Endothelial cell of umbilical vein (primary cell): ENCODE results near the gene SLC15A3. TPM values are rescaled to one million over a fixed set of nuclear protein-coding genes. Genes with fewer than 3 reads are reported as not detected.

Source experiments
- BruUV-seq: library from RNA; stranded (reverse); fragments of 400-500 nt; replicated peaks from 2 replicates; lab custom pipeline; 2021; lab: Mats Ljungman, UMichigan
- CTCF ChIA-PET: fragments of 300-600, 350-600 bp; sonication (Branson Sonifier 250); formaldehyde crosslinking; loops from one replicate; lab custom pipeline; 2021; ENCODE audit warnings: antibody characterized with exemption, inconsistent platforms; lab: Charles Lee
- POLR2A ChIA-PET: fragments of 300-600, 350-600 bp; sonication (Branson Sonifier 250); formaldehyde crosslinking; loops from one replicate; lab custom pipeline; 2021; ENCODE audit warnings: antibody characterized with exemption, inconsistent platforms; lab: Charles Lee
- DNase-seq: peaks from one replicate; pipeline ENCODE4 v3.0.0-alpha.2; 2011; ENCODE audit warnings: low read depth, low spot score
- FAIRE-seq: peaks from 2 replicates; lab custom pipeline; 2011; peaks lifted over from hg19 to GRCh38; lab: Jason Lieb, UNC
- H2AFZ ChIP-seq: 2 replicates; pipeline ENCODE4 v1.6.0; 2012; ENCODE audit warnings: low read depth, low read length, control low read depth, inconsistent platforms
- H3K27ac ChIP-seq: 2 replicates; pipeline ENCODE4 v1.5.1; 2011; ENCODE audit warnings: low read depth, mild to moderate bottlenecking, control low read depth, low read length, moderate library complexity; ENCODE audit not compliant: insufficient read depth
- H3K27me3 ChIP-seq, 2 experiments: 2 replicates each; pipeline versions ENCODE4 v1.6.0 to v1.6.1; 2011; ENCODE audit warnings: low read length in 2 of 2, mixed read lengths in 1 of 2; ENCODE audit not compliant: control insufficient read depth in 2 of 2, insufficient read depth in 2 of 2
- H3K36me3 ChIP-seq, 2 experiments: 2 replicates in 1 of 2; 3 replicates in 1 of 2; pipeline ENCODE4 v1.5.1; 2011; ENCODE audit warnings: low read length in 2 of 2, mild to moderate bottlenecking in 1 of 2, moderate library complexity in 1 of 2; ENCODE audit not compliant: control insufficient read depth in 2 of 2, insufficient read depth in 2 of 2; ENCODE audit errors: extremely low read depth in 1 of 2
- H3K4me1 ChIP-seq: 3 replicates; pipeline ENCODE4 v1.5.1; 2011; ENCODE audit warnings: mild to moderate bottlenecking, low read length; ENCODE audit not compliant: control insufficient read depth, insufficient read depth; ENCODE audit errors: extremely low read depth
- H3K4me2 ChIP-seq: 2 replicates; pipeline ENCODE4 v1.6.1; 2011; ENCODE audit warnings: low read length, control low read depth, mixed read lengths; ENCODE audit not compliant: insufficient read depth
- H3K4me3 ChIP-seq, 3 experiments: fragments of 200-600 bp in 1 of 3; sonication (generic), shearing (Covaris generic) in 1 of 3; replicated peaks in 1 of 3; 2 replicates each; pipeline ENCODE4 v1.5.1; 2011 to 2016; ENCODE audit warnings: control low read depth in 3 of 3, low read length in 3 of 3, mild to moderate bottlenecking in 2 of 3, inconsistent platforms in 1 of 3, low read depth in 1 of 3, moderate library complexity in 1 of 3; ENCODE audit not compliant: insufficient read depth in 1 of 3
- H3K79me2 ChIP-seq: 2 replicates; pipeline ENCODE4 v1.6.0; 2012; ENCODE audit warnings: low read length, inconsistent platforms; ENCODE audit not compliant: control insufficient read depth, insufficient read depth
- H3K9ac ChIP-seq: replicated peaks from 2 replicates; pipeline ENCODE3; 2011; ENCODE audit warnings: low read length, control low read depth; ENCODE audit not compliant: insufficient read depth; ENCODE audit errors: extremely low read depth
- H3K9me1 ChIP-seq: replicated peaks from 3 replicates; pipeline ENCODE4 v1.6.0; 2011; ENCODE audit warnings: mild to moderate bottlenecking, low read length; ENCODE audit not compliant: control insufficient read depth, insufficient read depth; ENCODE audit errors: extremely low read depth
- H3K9me3 ChIP-seq: replicated peaks from 2 replicates; pipeline ENCODE4 v1.5.1; 2012; ENCODE audit warnings: low read length, inconsistent platforms; ENCODE audit not compliant: control insufficient read depth, insufficient read depth
- H4K20me1 ChIP-seq: replicated peaks from 2 replicates; pipeline ENCODE3; 2011; ENCODE audit warnings: mild to moderate bottlenecking, low read length; ENCODE audit not compliant: control insufficient read depth, insufficient read depth; ENCODE audit errors: extremely low read depth
- CTCF ChIP-seq, 2 donors: IDR thresholded peaks; 1 replicate in 1 of 2; 2 replicates in 1 of 2; pipeline ENCODE4 v1.5.1; 2011; ENCODE audit warnings: low read length in 2 of 2, mild to moderate bottlenecking in 2 of 2, moderate library complexity in 2 of 2, control low read depth in 1 of 2, inconsistent platforms in 1 of 2, low read depth in 1 of 2; ENCODE audit not compliant: insufficient read depth in 1 of 2; ENCODE audit errors: extremely low read depth in 1 of 2
- EZH2 ChIP-seq: IDR thresholded peaks from 2 replicates; pipeline ENCODE4 v1.6.1; 2012; ENCODE audit warnings: borderline replicate concordance, low read depth, mild to moderate bottlenecking, moderate library complexity, low read length, inconsistent platforms; ENCODE audit not compliant: severe bottlenecking
- FOS ChIP-seq: IDR thresholded peaks from 2 replicates; pipeline ENCODE4 v1.6.1; 2011; ENCODE audit warnings: mild to moderate bottlenecking, low read length, moderate library complexity, borderline replicate concordance; ENCODE audit not compliant: insufficient read depth
- GATA2 ChIP-seq: IDR thresholded peaks from 2 replicates; pipeline ENCODE4 v1.7.0; 2011; ENCODE audit warnings: low read depth, mild to moderate bottlenecking, moderate library complexity, mixed read lengths, low read length; ENCODE audit not compliant: insufficient read length, insufficient read depth
- JUN ChIP-seq: IDR thresholded peaks from 2 replicates; pipeline ENCODE4 v1.6.1; 2011; ENCODE audit warnings: borderline replicate concordance, low read depth; ENCODE audit not compliant: insufficient read length, insufficient read depth
- MAX ChIP-seq: IDR thresholded peaks from 2 replicates; pipeline ENCODE4 v1.6.1; 2011; ENCODE audit not compliant: insufficient read depth, insufficient read length
- MYC ChIP-seq: IDR thresholded peaks from one replicate; pipeline ENCODE4 v1.6.1; 2011; ENCODE audit warnings: mild to moderate bottlenecking, low read depth, low read length
- POLR2A ChIP-seq: IDR thresholded peaks from 2 replicates; pipeline ENCODE4 v1.6.1; 2012; ENCODE audit warnings: low read depth, mild to moderate bottlenecking, control low read depth, low read length
- POLR2AphosphoS5 ChIP-seq: IDR thresholded peaks from 2 replicates; pipeline ENCODE4 v1.6.1; 2012; ENCODE audit warnings: low read depth, mild to moderate bottlenecking, control low read depth, low read length, moderate library complexity; ENCODE audit not compliant: insufficient read depth
- dilution Hi-C: fragments of 300-500 bp; cut with MboI; formaldehyde crosslinking; loops from one replicate; pipeline ENCODE4 v1.15.0; 2019; ENCODE audit warnings: low sequenced_read_pairs; ENCODE audit not compliant: extremely low pct_ligation_motif_present
- intact Hi-C: fragments of 100-400 bp; cut with micrococcal nuclease; formaldehyde crosslinking; loops from one replicate; pipeline ENCODE4 v1.10.0; 2022
- polyA plus RNA-seq, 4 experiments: library from polyadenylated mRNA; depleted of rRNA in 3 of 4; stranded (reverse) in 3 of 4; unstranded in 1 of 4; fragments of >200 nt; gene quantifications; 2 replicates each; pipeline versions ENCODE4 v1.2.1 to v1.2.3, GENCODE V29; 2011 to 2012; ENCODE audit warnings: missing spikeins in 1 of 4
- total RNA-seq: library from RNA; stranded (reverse); gene quantifications from 2 replicates; pipeline ENCODE4 v1.2.3, GENCODE V29; 2021

Gene SLC15A3
- total and polyA plus RNA-seq, 2 donors (not counting 3 experiments of a cell fraction or from before 2014, with no cell fraction given) = 3.3 to 4.4 TPM

GRCh38 chr11:60992842-60993409 is 41.0 kb upstream of the SLC15A3 start:
- Histone ChIP-seq H3K27ac (no peak overlapping the region), H3K79me2 (no peaks in the 10 kb centered on the region), H3K4me1 (no peaks in the 10 kb centered on the region), H3K9me1 (no peaks in the 10 kb centered on the region), H3K9me3 (no peaks in the 10 kb centered on the region), H3K27me3 (peaks cover 8 to 11% of the 10 kb centered on the region in 2 experiments), H3K4me2 (no peak overlapping the region), H4K20me1 (no peaks in the 10 kb centered on the region), H3K4me3 (no peak overlapping the region), H3K36me3 (no peaks in the 10 kb centered on the region), H3K9ac (no peak overlapping the region), H2AFZ (no peak overlapping the region)
- BruUV-seq = no TSS peak
- no peak for FAIRE-seq
- intact Hi-C loops = no loop called here
- ChIA-PET CTCF (interaction anchor here (1.6 kb wide), 2 partner anchors 23 to 25 kb away, joined by 3 read pairs; no protein-coding TSS in a partner anchor), POLR2A (no interaction called here)
- TF ChIP-seq GATA2 = no peak
- no peak for TF ChIP-seq POLR2A
- TF ChIP-seq MAX = no peak
- TF ChIP-seq JUN = no peak
- no peak for TF ChIP-seq MYC
- no peak for TF ChIP-seq EZH2
- no peak for TF ChIP-seq CTCF (IDR thresholded peaks at IDR 0.05; ENCODE audit: extremely low read depth in 1 of 2, insufficient read depth in 1 of 2, low read depth in 1 of 2, low read length in 2 of 2)
- TF ChIP-seq FOS = no peak
- no peak for TF ChIP-seq POLR2AphosphoS5
- DNase-seq = no peak
- dilution Hi-C loops = no loop called here
